Ovary (tissue), 3 donors: Measurements from ENCODE around the gene RASA3.
"Not testable (repeated sequence)": the region's sequence is repeated elsewhere in the genome, so short reads cannot be mapped to it uniquely, and the experiment has no call there.

ENCODE experiments used
- CTCF ChIP-seq, 3 donors: fragments of 450-650 bp in 2 of 3; fragments of 200-600 bp in 1 of 3; IDR thresholded peaks; one replicate each; pipeline versions ENCODE4 v1.5.1 to v1.8.0; 2016 to 2022; ENCODE audit warnings: antibody characterized with exemption in 3 of 3, mild to moderate bottlenecking in 1 of 3
- EP300 ChIP-seq: sonication (generic); formaldehyde crosslinking; IDR thresholded peaks from one replicate; pipeline ENCODE4 v1.6.1; 2017; ENCODE audit warnings: antibody characterized with exemption
- donor health status: DM: no; HTN: no; CAD: no.

- TF ChIP-seq CTCF (IDR thresholded peaks at IDR 0.05); EP300: not testable (repeated sequence)
Observed at GRCh38 chr13:114113395-114113794, 19.0 kb downstream of the RASA3 start.
